ENCODE measurements around the gene MYOF.
"Not testable (repeated sequence)": the region's sequence is repeated elsewhere in the genome, so short reads cannot be mapped to it uniquely, and the experiment has no call there.

MYOF gene

DNA sequence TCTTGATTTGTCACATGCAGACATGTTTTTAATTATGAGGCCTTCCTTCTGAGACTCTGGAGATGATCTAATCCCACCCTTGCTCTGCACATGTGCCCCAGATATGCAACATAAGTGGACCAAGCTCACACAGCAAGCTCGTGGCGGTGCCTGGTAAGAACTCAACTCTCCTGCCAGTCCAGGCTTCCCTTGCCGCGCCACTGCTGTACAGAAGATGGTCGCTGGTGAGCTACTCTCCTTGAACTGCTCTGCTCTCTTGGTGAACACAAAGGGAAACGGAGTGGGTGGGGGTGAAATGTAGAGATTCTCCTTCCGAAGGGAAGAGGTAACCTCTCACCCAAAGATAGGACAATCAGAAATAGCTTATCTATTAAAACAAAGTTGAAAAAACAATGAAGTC, 25.7 kb downstream of the MYOF start:
- no peak for DNase-seq (ENCODE audit: low read depth)

DNA sequence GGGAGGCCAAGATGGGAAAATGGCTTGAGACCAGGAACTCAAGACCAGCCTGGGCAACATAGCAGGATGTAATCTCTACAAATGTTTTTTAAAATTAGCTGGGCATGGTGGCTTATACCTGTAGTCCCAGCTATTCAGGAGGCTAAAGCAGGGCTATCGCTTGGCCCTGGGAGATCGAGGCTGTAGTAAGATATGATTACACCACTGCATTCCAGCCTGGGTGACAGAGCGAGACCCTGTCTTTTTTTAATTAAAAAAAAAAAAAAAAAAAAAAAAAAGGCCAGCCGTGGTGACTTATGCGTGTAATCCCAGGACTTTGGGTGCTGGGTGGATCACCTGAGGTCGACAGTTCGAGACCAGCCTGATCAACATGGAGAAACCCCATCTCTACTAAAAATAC, 27.4 kb downstream of the MYOF start:
- DNase-seq (ENCODE audit: low read depth), result no peak

DNA sequence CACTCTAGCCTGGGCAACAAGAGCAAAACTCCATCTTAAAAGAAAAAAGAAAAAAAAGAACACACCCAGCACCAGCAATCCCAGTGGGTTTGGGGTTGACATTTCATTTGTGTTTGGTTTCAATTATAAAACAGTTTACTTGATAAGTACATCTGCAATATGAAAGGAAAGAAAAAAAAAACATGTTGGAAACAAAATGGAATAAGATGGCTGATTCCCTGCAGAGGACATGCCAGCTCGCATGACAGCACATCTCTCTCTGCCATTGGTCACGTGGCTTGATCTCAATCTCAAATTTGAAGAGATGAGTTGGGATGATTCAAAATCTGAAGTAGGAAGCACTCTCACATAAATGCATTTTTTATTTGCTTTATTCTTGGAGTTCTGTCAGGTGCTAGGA, 28.0 kb downstream of the MYOF start:
- DNase-seq (ENCODE audit: low read depth), result no peak

DNA sequence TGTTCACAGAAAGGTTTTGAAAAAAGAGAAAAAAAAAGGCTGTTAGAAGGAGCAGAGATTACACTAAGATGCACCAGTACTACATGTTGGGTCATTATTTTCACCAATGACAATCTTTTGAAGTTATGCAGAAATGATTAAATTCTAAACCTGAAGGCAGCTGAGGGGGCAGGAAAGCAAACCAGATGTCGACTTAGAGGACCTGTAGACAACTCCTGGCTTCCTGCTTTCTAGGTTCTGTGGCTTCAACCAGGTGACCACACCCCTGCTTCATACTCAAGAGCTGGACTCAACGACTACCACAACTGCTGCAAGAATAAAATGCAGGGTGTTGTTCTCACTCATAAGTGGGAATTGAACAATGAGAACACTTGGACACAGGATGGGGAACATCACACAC, 30.0 kb downstream of the MYOF start:
- DNase-seq (ENCODE audit: low read depth), result no peak

DNA sequence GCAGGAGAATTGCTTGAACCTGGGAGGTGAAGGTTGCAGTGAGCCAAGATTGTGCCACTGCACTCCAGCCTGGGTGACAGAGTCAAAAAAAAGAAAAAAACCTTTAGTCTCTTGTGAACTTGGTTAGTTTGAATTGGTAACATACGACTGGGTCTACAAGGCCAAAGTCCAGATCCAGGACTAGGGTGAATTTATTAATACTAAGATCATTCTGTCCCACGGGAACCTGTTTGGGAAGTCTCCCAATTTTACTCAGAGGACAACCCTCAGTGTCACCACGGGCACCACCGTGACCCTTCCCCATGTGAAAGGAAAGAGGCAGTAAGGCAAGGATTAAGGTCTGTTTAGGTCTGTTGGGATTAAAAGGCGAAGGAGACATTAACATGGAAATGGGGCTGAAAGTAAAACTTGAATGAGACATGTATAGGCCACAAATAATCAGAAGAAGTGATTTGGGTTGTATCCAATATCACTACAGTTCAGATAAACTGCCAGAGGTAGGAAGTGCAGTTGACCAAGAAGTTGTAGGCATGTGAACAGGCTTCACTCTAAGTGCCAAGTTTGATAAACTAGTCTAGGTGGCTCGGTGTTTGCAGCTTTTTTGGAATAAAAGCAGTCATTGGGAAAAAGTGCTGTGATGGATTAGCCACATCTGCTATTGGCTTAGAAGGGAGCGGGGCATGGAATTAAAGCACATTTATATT, 30.7 kb downstream of the MYOF start:
- no peak for DNase-seq (ENCODE audit: low read depth)

DNA sequence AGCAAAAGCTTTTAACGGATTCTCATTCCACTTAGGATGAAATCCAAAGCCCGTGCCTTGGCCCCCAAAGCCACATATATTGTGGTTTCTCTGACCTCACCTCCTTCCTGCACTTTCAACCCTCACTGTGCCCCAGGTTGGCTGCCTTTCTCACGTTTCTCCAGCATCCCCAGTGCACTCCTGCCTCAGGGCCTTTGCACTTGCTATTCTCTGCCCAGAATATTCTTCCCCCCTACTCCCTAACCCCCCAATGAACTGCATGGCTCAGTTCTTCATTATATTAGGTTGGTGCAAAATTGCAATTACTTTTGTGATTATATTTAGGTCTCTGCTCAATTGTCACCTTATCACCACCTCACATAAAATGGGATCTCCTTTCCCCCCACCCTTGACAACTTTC, 34.2 kb downstream of the MYOF start:
- no peak for DNase-seq (ENCODE audit: low read depth)

DNA sequence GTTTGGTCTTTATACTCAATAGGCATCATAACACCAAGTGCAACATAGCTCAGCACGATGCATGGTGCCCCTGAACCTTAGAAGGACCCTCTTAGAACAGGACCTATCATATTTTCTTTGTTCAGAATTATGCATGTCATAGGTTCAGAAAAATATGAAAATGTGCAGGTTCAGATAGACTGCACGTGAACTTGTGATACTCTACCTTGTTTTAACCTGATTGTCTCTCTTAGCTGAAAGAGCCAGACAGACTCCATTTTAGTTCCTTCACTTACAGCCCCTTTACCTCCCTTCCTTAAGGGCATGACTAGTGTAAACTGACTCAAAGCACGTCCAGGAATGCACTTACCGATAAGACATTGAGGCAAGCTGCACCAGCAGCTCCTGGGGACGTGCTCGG, 35.1 kb downstream of the MYOF start:
- DNase-seq (ENCODE audit: low read depth), result no peak

DNA sequence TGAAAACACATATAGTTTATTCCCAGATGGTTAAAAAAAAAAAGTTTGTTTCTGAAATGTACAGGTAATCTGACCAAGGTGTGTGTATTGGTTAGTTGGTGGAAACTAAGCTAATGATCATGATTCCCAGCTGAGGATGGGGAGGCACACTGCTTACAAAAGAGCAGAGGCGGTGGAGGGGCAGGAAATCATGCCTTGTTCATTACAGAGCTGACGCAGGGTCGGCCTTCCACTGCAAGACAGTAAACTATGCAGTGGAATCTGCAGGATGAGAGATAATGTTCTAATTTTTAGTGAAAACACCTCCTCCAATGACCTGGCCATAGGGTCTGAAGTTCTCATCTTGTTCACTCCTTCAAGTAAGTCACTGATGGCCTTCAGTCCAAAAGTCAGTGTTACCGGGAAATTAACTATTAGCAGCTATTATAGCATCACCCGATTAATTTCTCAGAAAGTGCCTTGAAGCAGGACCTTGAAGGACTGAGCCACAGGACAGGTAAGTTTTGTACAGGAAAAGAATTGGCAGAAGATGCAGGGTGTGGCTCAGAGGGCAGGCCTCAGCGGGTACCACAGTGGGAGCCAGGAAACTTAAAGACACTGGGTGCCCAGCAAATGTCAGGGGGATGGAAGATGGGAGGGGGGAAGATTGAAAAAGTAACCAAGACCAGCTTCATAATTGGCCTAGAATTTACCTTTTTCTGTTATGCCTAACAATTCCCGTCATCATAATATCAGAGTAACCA, 36.0 kb downstream of the MYOF start:
- no peak for DNase-seq (ENCODE audit: low read depth)

DNA sequence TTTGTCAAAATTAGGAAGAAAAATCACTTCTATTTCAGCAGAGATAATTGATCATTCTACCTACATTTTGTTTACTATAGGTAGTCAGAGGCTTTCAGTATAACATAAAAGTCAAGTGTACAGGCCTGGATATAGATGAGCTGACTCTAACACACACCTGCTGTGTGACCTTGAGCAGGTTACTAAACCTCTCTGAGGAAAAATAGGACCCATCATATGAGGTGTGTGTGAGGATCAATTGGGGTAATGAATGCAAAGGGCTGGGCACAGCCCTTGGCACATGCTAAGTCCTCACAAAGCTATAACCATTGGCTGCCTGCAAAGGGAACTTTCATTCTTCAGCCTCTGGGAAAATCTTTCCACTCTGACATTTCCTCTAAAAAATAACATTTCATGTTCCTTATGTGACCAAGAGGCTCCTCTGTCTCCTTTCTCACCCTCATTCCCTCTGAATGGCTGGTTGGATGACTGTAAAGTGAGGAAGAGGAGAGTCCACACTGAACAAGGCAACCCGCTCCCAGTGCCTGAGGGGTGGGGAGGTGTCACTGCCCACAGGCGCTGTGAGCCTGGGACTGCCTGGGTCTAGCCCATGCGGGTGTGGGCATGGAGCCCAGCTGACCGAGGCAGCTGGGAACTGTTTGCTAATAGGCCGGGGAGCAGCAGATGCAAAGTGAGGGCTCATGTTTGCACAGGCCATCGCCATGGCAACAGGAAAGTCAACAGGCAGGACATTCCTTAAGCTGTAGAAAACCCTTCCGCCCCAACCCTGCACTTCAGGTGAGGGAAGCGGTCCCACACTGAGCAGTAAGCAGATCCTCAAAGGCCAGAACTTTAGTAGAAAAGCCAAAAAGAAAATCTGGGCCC, 36.8 kb downstream of the MYOF start:
- peak; percentile 98 for DNase-seq (ENCODE audit: low read depth)

DNA sequence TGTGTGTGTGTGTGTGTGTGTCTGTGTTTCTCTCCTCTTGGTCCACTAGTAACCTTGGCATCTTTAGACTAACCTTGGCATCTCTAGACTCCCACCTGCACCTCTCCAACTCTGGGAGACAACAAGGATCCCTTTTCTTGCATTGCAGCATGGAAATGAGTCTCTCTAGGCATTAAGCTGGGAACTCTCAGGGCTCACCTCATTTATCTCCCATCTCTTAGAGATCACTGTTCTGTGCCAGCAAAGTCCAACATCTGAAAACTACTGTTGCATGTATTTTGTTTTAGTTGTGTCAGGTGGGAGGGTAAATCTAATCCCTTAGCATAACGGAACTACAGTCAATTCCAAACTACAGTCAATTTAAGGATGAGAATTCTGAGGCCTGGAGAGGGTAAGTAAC, 38.7 kb downstream of the MYOF start:
- DNase-seq (ENCODE audit: low read depth), result no peak

DNA sequence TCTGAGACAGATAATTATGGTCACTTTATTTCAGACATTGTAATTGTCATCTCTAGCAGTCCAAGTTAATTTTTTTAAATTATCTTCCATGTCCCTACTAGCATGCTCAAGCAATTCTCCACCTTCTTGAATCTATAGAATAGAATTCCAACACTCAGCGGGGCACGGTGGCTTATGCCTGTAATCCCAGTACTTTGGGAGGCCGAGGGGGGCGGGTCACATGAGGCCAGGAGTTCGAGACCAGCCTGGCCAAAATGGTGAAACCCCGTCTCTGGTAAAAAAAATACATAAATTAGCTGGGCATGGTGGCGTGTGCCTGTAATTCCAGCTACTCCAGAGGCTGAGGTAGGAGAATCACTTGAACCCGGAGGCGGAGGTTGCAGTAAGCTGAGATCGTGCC, 39.4 kb downstream of the MYOF start:
- not testable (repeated sequence) for DNase-seq (ENCODE audit: low read depth)

DNA sequence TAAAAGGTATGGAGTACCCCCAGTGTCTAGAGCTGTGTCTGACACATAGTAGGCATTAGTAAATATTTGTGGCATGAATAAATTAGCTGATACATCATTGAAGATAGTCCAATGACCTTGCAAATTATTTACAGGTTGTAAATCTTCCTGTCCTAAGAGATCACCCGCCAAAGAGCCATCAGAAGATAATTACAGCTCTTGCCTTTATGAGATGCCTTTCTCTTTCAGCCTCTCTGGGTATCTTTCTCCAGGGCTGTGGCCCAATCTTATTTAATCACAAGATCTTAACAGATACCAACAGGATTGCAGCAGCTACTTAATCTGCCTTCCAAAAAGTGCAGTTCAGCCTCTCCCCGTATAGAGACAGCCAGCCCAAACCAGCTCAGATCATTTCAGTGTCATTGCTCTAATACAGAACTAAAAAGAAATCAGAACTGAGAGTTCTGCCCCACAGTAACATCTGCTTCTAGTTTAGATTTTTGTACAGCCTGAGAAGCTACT, 41.5 kb downstream of the MYOF start:
- no peak for DNase-seq (ENCODE audit: low read depth)

DNA sequence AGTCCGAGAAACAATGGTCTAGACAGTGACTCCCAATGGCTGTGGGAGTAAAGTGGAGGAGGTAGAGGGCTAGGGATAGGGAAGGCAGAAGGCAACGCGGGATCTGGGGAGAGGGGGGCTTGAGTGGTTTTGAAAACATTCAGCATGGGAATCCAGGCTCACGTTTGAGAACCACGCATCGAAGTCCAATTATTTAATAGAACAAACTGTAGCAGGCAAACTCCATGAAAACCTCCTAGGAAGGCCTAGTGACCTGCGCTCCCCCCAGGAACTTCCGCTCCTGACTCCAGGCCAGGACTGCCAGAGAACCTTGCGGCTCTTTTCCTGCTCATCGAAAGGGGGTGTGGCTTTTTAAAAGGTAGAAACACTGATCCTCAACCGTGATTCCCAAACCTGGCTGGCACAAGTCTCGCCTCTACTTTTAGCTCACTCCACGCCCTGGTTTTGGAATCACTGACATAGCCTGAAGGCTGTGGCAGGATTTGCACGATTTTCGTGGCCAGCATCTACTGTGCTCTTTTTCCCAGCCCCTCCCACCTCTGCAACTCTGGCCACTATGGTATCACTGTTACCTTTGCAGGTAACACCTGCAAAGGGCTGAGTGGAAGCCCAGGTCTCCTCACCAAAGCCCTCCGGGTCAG, 43.4 kb downstream of the MYOF start:
- DNase-seq (ENCODE audit: low read depth), result no peak

DNA sequence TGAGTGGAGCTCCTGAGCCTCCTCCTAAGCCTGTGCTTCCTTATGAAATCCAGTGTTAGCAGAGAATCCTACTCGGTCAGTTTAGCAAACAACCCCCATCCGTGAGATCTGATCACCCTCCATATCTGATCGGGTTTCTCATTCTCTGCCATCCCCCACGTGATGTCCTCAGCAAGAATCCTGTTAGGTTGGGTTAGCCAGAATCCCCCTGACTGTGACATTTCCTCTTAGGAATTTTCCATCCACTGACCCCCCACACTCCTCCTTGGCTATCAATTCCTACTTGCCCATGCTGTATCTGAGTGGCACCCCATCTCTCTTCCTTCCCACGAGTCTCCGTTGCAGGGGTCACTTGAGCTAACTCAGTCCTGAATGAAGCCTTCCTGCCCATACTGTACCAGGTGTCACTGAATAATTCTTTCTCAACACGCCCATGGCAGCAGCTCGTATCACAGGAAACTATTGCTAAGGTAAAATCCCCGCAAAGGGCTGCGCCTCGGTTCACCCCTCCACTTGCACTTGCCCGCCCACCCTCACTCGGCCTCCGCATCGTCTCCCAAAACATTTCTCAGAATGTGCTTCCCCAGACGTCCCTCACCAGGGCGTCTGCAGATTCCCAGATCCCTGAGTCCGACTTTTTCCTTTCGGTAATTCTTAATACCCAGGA, 44.1 kb downstream of the MYOF start:
- no peak for DNase-seq (ENCODE audit: low read depth)

DNA sequence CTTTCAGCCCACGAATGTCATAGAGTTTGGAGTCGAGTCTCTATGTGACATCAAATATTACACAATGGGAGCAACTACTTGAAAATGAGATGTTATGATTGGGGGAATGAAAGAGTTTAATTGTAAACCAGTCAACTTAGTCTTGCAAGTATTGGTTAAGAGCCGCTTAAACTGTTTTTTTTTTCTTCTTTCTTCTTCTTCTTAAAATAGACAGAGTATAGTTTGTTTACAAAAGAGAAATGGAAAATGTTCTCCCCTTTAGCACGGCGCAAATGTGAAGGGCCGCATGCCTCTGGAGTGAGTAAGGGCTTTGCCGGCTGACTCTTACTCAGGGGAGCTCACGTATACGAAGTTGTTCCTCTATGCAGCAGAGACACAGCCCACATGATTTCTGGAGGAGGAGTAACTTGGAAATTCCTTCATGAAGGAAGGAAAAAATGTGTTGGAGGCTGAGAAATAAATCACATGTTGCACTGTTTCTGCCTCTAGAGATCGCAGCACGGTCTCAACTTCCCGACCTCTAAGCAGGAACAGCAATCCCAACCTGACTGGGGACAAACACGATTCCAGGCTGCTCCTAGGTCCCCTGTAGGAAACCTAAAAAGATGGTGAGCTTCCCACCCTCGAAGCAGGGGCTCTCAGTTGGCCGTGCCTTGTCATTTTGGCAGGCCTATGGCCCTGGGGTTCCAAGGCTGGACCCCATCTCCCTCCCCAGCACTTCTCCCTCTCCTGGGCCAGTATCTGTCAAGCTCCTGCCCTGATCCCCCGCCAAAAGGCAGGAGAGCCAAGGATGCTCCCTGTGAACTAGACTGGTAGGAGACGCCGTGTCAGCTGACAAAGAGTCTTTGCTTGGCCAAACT, 44.8 kb downstream of the MYOF start:
- DNase-seq (ENCODE audit: low read depth), result peak; percentile 99

DNA sequence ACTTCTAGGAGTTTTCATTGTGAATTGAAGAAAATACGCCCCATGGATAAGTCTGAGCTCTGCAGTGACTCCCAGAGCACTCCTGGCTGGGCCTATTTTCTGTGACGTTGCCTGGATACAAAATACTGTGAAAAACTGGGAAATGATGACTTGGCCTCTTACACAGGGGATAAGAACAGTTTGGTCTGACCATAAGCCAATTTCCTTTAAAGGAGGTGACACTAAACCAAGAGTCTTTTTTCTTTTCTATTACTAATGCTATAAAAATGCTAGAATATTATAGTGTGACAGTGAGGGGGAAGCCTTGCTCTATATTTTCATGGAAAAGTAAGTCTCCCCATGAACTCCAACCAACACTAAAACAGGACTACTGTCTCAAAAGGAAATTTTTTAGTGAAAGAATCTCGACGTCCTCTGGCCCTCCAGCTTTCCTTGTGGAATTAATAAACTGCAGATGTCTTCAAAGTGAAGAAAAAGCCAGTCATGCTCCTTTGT, 45.5 kb downstream of the MYOF start:
- peak; percentile 98 for DNase-seq (ENCODE audit: low read depth)

DNA sequence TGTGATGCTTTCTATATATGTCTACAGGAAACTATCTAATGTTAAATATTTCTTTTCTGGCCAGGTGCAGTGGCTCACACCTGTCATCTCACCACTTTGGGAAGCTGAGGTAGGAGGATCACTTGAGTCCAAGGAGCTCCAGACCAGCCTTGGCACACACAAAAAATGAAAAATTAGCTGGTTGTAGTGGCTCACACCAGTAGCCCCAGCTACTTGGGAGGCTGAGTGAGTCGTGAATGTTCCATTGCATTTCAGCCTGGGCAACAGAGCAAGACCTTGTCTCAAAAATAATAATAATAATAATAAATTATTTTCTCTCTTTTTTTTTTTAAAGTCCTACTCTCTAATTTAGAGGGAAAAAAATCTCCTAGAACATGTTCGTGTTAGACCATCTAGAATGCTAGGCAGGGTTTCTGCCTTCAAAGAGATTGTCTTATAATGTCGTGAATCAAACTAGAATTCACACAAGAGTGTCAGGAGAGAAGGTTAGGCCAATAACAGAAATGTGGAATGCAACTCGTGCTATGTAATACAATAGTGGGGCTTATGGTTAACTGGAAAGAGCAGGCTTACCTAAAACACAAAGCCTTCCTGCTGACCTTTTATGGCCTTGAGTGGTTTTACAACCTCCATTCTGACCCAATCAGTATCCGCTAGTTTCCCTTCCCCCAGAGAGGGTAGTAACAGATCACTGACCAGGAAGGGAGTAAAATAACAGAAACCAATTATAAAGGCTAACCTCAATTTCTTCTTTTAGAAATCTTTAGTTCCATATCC, 46.3 kb downstream of the MYOF start:
- DNase-seq (ENCODE audit: low read depth), result peak; percentile 81

DNA sequence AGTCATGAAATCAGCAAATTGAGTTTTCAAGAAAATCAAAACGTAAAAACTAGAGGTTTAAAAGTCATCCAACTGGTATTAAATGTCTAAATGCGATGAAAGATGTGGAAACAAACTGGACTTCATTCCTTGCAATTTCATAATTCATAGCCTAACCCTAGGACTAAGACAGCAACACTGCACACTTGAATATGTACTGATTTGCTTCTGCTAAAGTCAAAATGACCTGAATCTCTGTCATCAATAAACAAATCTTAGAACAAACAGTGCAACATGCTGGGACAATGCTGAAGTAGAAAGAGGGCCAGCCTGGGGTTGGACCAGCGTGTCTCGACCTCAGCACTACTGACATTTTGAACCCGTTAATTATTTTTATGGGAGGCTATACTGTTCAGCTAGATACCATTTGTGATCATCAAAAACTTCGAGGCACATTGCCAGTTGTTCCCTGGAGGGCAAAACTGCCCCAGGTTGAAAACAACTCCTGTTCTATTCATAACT, 47.1 kb downstream of the MYOF start:
- DNase-seq (ENCODE audit: low read depth), result no peak

DNA sequence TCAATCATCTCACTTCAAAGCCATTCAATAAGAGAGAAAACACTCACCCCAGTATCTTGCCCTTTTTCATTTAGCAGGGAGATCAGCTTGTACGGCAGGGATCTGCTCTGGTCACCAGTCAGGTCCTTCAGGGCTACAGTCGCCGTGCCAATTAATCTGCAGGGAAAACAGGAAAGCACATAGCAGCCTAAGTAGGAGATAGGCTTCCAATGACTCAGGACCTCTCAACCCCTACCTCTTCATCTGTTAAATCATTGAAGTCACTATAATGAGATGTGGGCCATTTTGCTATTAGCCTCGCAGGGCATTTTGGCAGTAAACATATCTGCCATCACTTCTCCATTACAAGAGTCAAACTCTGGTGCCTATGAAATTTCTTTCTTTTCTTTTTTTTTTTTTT, 50.8 kb downstream of the MYOF start:
- DNase-seq (ENCODE audit: low read depth), result no peak

DNA sequence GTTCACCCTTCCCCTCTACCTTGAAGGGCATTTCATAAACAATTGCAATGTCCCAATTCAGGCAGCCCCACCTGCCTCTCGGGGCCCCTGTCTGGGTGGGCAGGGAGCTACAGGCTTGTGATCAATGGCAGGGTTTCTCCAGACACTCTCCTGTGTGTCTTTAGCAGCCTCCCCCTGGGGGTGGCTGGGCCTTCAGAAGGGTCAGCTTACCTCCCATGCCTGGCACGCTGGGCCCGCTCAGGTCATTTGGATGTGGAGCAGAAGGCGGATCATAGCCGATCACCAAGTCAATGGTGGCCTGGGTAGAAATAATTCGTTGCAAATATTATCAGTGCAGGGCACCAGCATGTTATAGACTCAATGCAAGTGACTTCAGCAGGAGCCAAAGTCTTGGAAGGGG, 56.3 kb downstream of the MYOF start:
- DNase-seq (ENCODE audit: low read depth), result no peak

Data from stromal cell of bone marrow (primary cell).